Gastrocnemius medialis (tissue), 4 donors: ENCODE results near the gene HES2.

Source experiments
- CTCF ChIP-seq, 5 experiments: fragments of 450-650 bp in 3 of 5; fragments of 200-600 bp in 2 of 5; sonication (generic) in 2 of 5; IDR thresholded peaks in 4 of 5; conservative IDR thresholded peaks in 1 of 5; 1 replicate in 4 of 5; 2 replicates in 1 of 5; pipeline ENCODE4 v1.5.1; 2016 to 2019; ENCODE audit warnings: antibody characterized with exemption in 5 of 5, mild to moderate bottlenecking in 3 of 5, moderate library complexity in 3 of 5
- POLR2A ChIP-seq, 2 donors: fragments of 450-650 bp; IDR thresholded peaks; one replicate each; pipeline ENCODE4 v1.6.1; 2017; ENCODE audit warnings: antibody characterized with exemption in 2 of 2, mild to moderate bottlenecking in 2 of 2, moderate library complexity in 2 of 2

- no peak for TF ChIP-seq CTCF (IDR thresholded peaks at IDR 0.05 in 4 of 5, conservative IDR thresholded peaks at IDR 0.05 in 1 of 5)
- TF ChIP-seq POLR2A (IDR thresholded peaks at IDR 0.05): no peak
Observed at GRCh38 chr1:6427441-6428390, 8.0 kb upstream of the HES2 start.
